ENCODE results near the gene PTPRU. TPM values are rescaled to one million over a fixed set of nuclear protein-coding genes. Genes with fewer than 3 reads are reported as not detected.

The PTPRU gene
- polyA plus RNA-seq, 1 of the 3 experiments (the other 2 are of a cell fraction): 3.5 TPM

- Histone ChIP-seq H3K4me1 (ENCODE audit: control insufficient read depth in 1 of 2, insufficient read depth in 2 of 2, low read depth in 1 of 2, low read length in 1 of 2) (peaks cover 11 to 13% of the 10 kb centered on the region in 2 experiments; a peak in 3 of 4 replicates), H3K9me2 (no peaks in the 10 kb centered on the region), H3K79me2 (ENCODE audit: insufficient read depth) (peaks cover 33% of the 10 kb centered on the region), H2AFZ (ENCODE audit: low read depth) (peak overlapping the region; percentile 98), H4K20me1 (ENCODE audit: insufficient read depth) (no peaks in the 10 kb centered on the region), H3K36me3 (replicated peaks in 1 of 2; ENCODE audit: control insufficient read depth in 1 of 2, insufficient read depth in 2 of 2, low read length in 1 of 2) (no peaks in the 10 kb centered on the region), H3K27ac (ENCODE audit: low read depth in 2 of 2, low read length in 1 of 2) (peak overlapping the region in 1 of 2 experiments; percentile 30; a peak in 1 of 4 replicates), H3K27me3 (ENCODE audit: insufficient read depth) (no peaks in the 10 kb centered on the region), H3K9me3 (no peaks in the 10 kb centered on the region), H3K4me2 (peak overlapping the region; percentile 88), H3F3A (replicated peaks; ENCODE audit: insufficient read depth) (no peaks in the 10 kb centered on the region), H3K4me3 (ENCODE audit: low read depth in 2 of 2, low read length in 1 of 2) (peak overlapping the region; percentile 79 to 95), H3K9ac (peak overlapping the region; percentile 80)
- WGBS (ENCODE audit: low lambda C conversion rate): 2% methylated on average over 4 of the region's 4 CpGs
- no peak for TF ChIP-seq TCF12 (IDR thresholded peaks at IDR 0.05)
- no peak for TF ChIP-seq NFIC (IDR thresholded peaks at IDR 0.05; ENCODE audit: borderline replicate concordance)
- TF ChIP-seq ELF1 (IDR thresholded peaks at IDR 0.05): no peak
- no peak for TF ChIP-seq FOXJ3 (CRISPR knock-in tag; IDR thresholded peaks at IDR 0.05)
- TF ChIP-seq USF1 (IDR thresholded peaks at IDR 0.05; ENCODE audit: borderline replicate concordance, low read depth): no peak
- TF ChIP-seq USF2 (IDR thresholded peaks at IDR 0.05; ENCODE audit: borderline replicate concordance, low read depth, low read length): no peak
- no peak for TF ChIP-seq MAX (IDR thresholded peaks at IDR 0.05; ENCODE audit: low read depth)
- TF ChIP-seq RXRA (IDR thresholded peaks at IDR 0.05; ENCODE audit: borderline replicate concordance, low read depth): no peak
- TF ChIP-seq TAF1 (IDR thresholded peaks at IDR 0.05; ENCODE audit: borderline replicate concordance, low read depth, low read length): no peak
- TF ChIP-seq FOXM1 (IDR thresholded peaks at IDR 0.05; ENCODE audit: low read depth): no peak
- no peak for TF ChIP-seq FOSL2 (IDR thresholded peaks at IDR 0.05; ENCODE audit: borderline replicate concordance, low read depth)
- no peak for DNase-seq
- ChIA-PET POLR2A (interaction anchor here (0.7 kb wide), 1 partner anchor 452 kb away, joined by 3 read pairs; no protein-coding TSS in a partner anchor), CTCF (interaction anchor here (1.3 to 2.1 kb wide), 3 partner anchors 28 to 1150 kb away, joined by 4 to 7 read pairs (median 5); no protein-coding TSS in a partner anchor)
These were observed 6.1 kb upstream of the PTPRU start for GRCh38 chr1:29230204-29230552.

GRCh38 chr1:29230553-29231378 lies 5.6 kb upstream of the PTPRU start, which contains the start of gene MECR:
Gene MECR (minus strand): TSS chr1:29230934. CDS start chr1:29230906, 28 bp downstream.
- POLR2A ChIA-PET: interaction anchor here (0.7 to 0.8 kb wide), 3 partner anchors 16 to 457 kb away, joined by 3 read pairs; no protein-coding TSS in a partner anchor
- CTCF ChIA-PET: interaction anchor here (0.7 to 2.1 kb wide), 6 partner anchors 15 to 1488 kb away, joined by 3 to 5 read pairs (median 4); partner anchors contain the start of gene SRSF4
- peaks cover 33% of the 10 kb centered on the region for H3K79me2 ChIP-seq (ENCODE audit: insufficient read depth)
- TF ChIP-seq NFIC (IDR thresholded peaks at IDR 0.05; ENCODE audit: borderline replicate concordance) (no peak), IRF3 (IDR thresholded peaks at IDR 0.05; ENCODE audit: low read depth, low read length) (no peak), ELF1 (IDR thresholded peaks at IDR 0.05) (no peak), FOXM1 (IDR thresholded peaks at IDR 0.05; ENCODE audit: low read depth) (no peak), YY1 (IDR thresholded peaks at IDR 0.05; ENCODE audit: low read depth) (no peak), USF2 (IDR thresholded peaks at IDR 0.05; ENCODE audit: borderline replicate concordance, low read depth, low read length) (no peak), TCF12 (IDR thresholded peaks at IDR 0.05) (no peak), MXI1 (IDR thresholded peaks at IDR 0.05; ENCODE audit: low read depth, low read length) (peak; percentile 99), RXRA (IDR thresholded peaks at IDR 0.05; ENCODE audit: borderline replicate concordance, low read depth) (no peak), GABPA (IDR thresholded peaks at IDR 0.05; ENCODE audit: low read depth) (no peak), CHD2 (IDR thresholded peaks at IDR 0.05; ENCODE audit: low read length, partially characterized antibody) (peak; percentile 44), SIN3A (IDR thresholded peaks at IDR 0.05; ENCODE audit: borderline replicate concordance, low read depth, low read length) (peak; percentile 84; the same call in 1 of the 2 replicates), TEAD4 (IDR thresholded peaks at IDR 0.05; ENCODE audit: borderline replicate concordance, insufficient read depth) (no peak), RCOR1 (IDR thresholded peaks at IDR 0.05; ENCODE audit: low read length) (no peak; the same call in 1 of the 2 replicates), USF1 (IDR thresholded peaks at IDR 0.05; ENCODE audit: borderline replicate concordance, low read depth) (peak; percentile 41; the same call in 1 of the 2 replicates), RFX5 (IDR thresholded peaks at IDR 0.05; ENCODE audit: low read length) (peak; percentile 54), TAF1 (IDR thresholded peaks at IDR 0.05; ENCODE audit: borderline replicate concordance, low read depth, low read length) (peak; percentile 79)

More at GRCh38 chr1:29230553-29231378, 5.6 kb upstream of the PTPRU start, which contains the start of gene MECR:
- Histone ChIP-seq H3K4me2 (peak within 1 kb of the TSS; percentile 88), H3K36me3 (replicated peaks in 1 of 2; ENCODE audit: control insufficient read depth in 1 of 2, insufficient read depth in 2 of 2, low read length in 1 of 2) (no peaks in the 10 kb centered on the region), H3K4me1 (ENCODE audit: control insufficient read depth in 1 of 2, insufficient read depth in 2 of 2, low read depth in 1 of 2, low read length in 1 of 2) (peaks cover 11 to 13% of the 10 kb centered on the region in 2 experiments; a peak in 3 of 4 replicates), H3K9me2 (no peaks in the 10 kb centered on the region), H3K9ac (peak within 1 kb of the TSS; percentile 80), H3F3A (replicated peaks; ENCODE audit: insufficient read depth) (no peaks in the 10 kb centered on the region), H2AFZ (ENCODE audit: low read depth) (peak within 1 kb of the TSS; percentile 98), H4K20me1 (ENCODE audit: insufficient read depth) (no peaks in the 10 kb centered on the region), H3K27me3 (ENCODE audit: insufficient read depth) (no peaks in the 10 kb centered on the region), H3K27ac (ENCODE audit: low read depth in 2 of 2, low read length in 1 of 2) (peak within 1 kb of the TSS; percentile 30 to 56; a peak in 2 of 4 replicates), H3K9me3 (no peaks in the 10 kb centered on the region), H3K4me3 (ENCODE audit: low read depth in 2 of 2, low read length in 1 of 2) (peak within 1 kb of the TSS; percentile 79 to 95)
- peak; percentile 98 for DNase-seq
- WGBS (ENCODE audit: low lambda C conversion rate): 4% methylated on average over 31 of the region's 52 CpGs

All from SK-N-SH (cell line).